AG09319 (cell line): Measurements from ENCODE around the gene IFNA7.
A peak's percentile ranks its signal among the peaks of the same experiment; 100 is the strongest.
"Not testable (repeated sequence)": the region's sequence is repeated elsewhere in the genome, so short reads cannot be mapped to it uniquely, and the experiment has no call there.

Experiments
- DNase-seq: peaks from one replicate; pipeline ENCODE4 v3.0.0-alpha.2; 2010; ENCODE audit warnings: low read depth; ENCODE audit errors: extremely low read depth
- CTCF ChIP-seq: IDR thresholded peaks from 2 replicates; pipeline ENCODE4 v1.5.1; 2011; ENCODE audit warnings: low read depth, mild to moderate bottlenecking, inconsistent platforms, low read length, moderate library complexity

Gene IFNA7

GRCh38 chr9:21202105-21202504 lies at the start of gene IFNA7:
Gene IFNA7, minus strand, starts transcription at chr9:21202205. Its CDS starts 40 bp downstream, at chr9:21202165.
- DNase-seq = not testable (repeated sequence)

- no peak for TF ChIP-seq CTCF
Observed at GRCh38 chr9:21251638-21252037, 49.6 kb upstream of the IFNA7 start.

GRCh38 chr9:21251190-21251589 lies 49.2 kb upstream of the IFNA7 start:
- no peak for DNase-seq
- no peak for TF ChIP-seq CTCF

More at GRCh38 chr9:21251638-21252037, 49.6 kb upstream of the IFNA7 start:
- no peak for DNase-seq

GRCh38 chr9:21244836-21245235 lies 42.8 kb upstream of the IFNA7 start:
- TF ChIP-seq CTCF = no peak
- DNase-seq = no peak

- TF ChIP-seq CTCF = no peak
- DNase-seq = no peak
Observed at GRCh38 chr9:21239911-21240310, 37.9 kb upstream of the IFNA7 start, which contains the start of gene IFNA14. Gene IFNA14, minus strand, starts transcription at chr9:21240005. Its CDS starts 70 bp downstream, at chr9:21239935.

GRCh38 chr9:21236360-21236714 lies 34.3 kb upstream of the IFNA7 start:
- not testable (repeated sequence) for DNase-seq

- peak; percentile 53 for TF ChIP-seq CTCF
- DNase-seq = not testable (repeated sequence)
Observed at GRCh38 chr9:21235468-21236359, 33.7 kb upstream of the IFNA7 start.

- no peak for DNase-seq
- TF ChIP-seq CTCF = no peak
Observed at GRCh38 chr9:21234153-21234687, 32.2 kb upstream of the IFNA7 start.
